ENCODE data around the gene RSRC1.
"Not testable (repeated sequence)": the region's sequence is repeated elsewhere in the genome, so short reads cannot be mapped to it uniquely, and the experiment has no call there.

RSRC1 gene, protein sequence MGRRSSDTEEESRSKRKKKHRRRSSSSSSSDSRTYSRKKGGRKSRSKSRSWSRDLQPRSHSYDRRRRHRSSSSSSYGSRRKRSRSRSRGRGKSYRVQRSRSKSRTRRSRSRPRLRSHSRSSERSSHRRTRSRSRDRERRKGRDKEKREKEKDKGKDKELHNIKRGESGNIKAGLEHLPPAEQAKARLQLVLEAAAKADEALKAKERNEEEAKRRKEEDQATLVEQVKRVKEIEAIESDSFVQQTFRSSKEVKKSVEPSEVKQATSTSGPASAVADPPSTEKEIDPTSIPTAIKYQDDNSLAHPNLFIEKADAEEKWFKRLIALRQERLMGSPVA

GRCh38 chr3:158109804-158110657 is at the start of gene RSRC1:
Gene RSRC1 (plus strand): TSS chr3:158110089. CDS start chr3:158122105, 12,016 bp downstream.
- peak; percentile 53 for DNase-seq (ENCODE audit: low read depth)

DNA sequence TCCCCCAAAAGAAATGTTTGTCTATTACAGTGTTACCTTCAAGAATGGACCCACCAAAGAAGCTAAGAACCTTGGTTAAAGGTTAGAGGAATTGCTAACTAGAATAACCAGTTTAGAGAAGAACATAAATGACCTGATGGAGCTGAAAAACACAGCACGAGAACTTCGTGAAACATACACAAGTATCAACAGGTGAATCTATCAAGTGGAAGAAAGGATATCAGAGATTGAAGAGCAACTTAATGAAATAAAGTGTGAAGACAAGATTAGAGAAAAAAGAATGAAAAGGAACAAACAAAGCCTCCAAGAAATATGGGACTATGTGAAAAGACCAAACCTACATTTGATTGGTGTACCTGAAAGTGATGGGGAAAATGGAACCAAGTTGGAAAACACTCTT is 44.3 kb upstream of the RSRC1 start:
- not testable (repeated sequence) for DNase-seq (ENCODE audit: low read depth)

DNA sequence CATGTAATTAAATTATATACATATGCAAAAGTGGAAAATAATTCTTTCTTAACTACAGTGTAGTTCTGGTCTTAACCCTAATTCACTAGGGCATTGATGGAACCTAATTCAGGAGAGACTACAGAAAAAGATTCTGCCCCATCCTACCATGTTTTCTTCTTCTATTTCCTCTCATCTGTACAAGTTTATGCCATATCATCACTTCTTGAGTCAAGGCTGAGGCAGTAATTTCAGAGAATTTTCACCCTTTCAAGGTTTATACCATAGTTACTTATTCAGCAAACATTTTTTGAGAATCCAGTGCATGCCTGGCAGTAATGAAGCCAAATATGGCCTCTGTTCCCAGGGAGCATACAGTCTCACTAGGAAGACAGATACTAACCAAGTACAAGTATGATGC is 37.1 kb upstream of the RSRC1 start:
- no peak for DNase-seq (ENCODE audit: low read depth)

DNA sequence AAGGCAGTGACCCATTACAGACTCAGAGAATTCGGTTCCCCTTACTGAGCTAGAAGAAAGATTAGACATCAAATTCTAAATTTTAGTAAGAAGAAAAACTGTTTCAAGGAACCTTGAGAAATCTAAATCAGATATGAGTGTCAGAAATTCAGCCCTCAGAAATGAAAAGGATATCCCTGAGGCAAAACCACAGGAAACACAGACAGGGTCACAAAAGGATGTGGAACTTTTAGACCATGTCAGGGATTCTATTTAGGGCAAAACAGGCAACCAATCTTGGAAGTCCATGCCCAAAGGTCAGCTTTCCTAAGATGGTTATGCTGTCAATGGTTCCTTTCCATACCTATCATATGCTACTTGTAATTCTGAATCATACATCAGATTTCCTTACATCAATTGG is 35.3 kb upstream of the RSRC1 start:
- no peak for DNase-seq (ENCODE audit: low read depth)

DNA sequence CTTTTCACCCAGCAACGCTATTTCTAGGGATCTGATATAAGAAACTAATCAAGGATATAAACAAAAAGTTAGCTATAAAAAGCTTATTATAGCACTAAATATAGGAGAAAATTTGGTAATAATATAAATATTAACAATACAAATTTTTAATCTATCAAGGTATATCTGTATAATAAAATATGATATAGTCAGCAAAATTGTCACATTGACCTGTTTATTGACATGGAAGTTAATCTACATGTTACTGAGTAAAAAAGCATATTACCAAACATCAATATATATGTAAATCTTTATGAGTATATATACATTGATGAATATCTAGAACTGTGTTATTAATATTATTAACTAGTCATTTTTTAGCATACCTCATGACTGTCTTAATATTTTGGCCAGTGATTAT is 30.3 kb upstream of the RSRC1 start:
- no peak for DNase-seq (ENCODE audit: low read depth)

DNA sequence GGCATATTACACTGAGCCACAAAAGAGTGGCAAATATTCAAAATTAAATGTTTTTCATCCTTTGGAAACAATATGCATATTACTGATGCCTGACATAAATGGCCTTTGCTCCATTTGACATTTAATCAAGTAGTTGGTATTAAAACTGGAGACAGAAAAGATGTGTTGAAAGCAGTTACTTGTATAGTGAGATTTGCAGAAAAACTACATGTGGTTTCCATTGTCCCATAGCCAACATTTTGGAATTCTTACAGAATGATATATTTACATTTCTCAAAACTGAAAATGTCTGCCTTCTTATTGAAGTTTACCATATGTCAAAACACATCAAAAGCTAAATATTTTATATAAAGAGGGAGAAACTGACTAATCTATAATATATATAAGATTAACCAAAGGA is 25.2 kb upstream of the RSRC1 start:
- no peak for DNase-seq (ENCODE audit: low read depth)

DNA sequence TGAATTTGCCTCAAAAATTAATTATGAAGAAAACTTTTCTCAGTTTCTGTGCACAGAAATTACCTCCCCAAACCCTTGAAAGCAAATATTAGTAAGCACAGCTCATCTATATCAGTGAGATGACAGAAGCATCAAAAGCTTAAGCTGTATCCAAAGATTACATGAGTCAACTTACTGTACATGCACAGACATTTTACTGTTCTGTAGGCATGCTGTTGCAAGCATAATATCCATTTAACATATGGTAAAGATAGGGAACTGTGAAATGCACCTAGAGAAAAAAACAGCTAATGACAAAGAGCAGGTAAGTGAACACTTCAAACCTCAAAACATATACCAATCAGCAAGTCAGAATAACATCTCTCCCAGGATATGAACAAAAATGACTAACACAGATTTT is 24.5 kb upstream of the RSRC1 start:
- no peak for DNase-seq (ENCODE audit: low read depth)

- DNase-seq (ENCODE audit: low read depth): no peak
Observed at GRCh38 chr3:158085931-158086330, 24.0 kb upstream of the RSRC1 start.

DNA sequence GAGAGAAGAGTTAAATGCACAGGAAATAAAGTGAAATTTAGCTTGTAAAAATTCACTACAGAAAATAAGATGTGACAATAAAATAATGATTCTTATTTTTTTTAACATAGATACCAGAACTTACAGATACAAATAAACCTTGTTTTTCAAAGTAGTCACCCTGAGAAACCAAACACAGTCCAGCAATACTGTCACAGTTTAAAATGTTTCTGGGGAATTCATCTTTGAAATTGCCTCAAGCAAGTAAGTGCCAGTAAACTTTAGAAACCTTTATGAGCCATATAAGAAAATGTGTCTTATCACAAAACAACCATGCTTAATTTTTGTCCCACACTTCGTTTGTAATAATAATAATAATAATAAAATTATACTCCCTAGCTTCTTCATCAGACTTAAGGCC is 23.5 kb upstream of the RSRC1 start:
- DNase-seq (ENCODE audit: low read depth): no peak

DNA sequence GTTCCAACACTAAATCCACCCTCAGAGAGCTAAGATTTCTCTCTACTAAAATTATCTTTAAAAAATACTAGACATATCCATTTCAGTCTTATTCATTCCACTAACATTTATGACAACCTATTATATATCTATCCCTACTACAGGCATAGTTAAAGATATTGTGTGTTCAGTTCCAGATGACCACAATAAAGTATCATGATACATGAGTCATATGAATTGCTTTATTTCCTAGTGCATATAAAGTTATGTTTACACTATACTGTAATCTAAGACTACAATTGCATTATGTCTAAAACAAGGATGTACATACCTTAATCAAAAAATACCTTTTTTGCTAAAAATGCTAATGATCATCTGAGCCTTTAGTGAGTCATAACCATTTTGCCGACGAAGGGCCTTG is 23.1 kb upstream of the RSRC1 start:
- DNase-seq (ENCODE audit: low read depth): no peak

DNA sequence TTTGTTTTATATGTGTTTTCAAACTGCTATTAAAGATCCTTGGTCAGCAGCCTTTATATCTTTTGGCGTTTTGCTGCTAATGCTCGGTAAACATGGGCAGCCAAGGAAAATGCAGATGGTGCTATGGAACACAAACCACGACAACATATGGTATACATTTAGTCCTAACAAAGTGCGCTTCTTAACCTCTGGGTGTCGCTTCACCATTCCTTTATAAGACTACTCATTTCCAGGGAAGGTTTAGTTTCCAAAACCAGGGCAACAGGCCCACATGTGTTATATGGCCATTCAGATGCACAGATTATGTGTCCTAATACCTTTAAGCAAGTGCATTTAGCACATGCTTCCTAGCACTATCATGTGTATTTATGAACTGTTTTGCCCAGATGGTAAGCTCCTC is 18.4 kb upstream of the RSRC1 start:
- DNase-seq (ENCODE audit: low read depth): no peak

DNA sequence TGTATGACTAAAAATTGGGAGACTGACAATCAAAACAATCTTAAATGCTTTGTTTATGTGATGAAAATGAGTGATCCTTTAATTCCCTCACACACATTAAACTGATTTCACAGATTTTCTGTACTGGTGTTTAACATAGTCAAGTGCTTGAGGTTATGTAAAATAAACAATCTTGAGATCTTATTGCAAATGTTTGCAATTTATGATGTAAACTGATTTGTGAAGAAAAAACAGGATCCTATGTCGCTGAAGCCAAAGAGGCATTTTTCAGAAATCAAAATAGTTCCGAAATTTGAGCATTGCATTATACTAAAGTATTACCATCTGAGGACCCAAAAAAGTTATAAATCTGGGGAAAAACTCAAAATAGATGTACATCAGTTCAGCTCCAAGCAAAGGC is 16.4 kb upstream of the RSRC1 start:
- DNase-seq (ENCODE audit: low read depth): no peak

- no peak for DNase-seq (ENCODE audit: low read depth)
Observed at GRCh38 chr3:158094235-158095110, 15.4 kb upstream of the RSRC1 start.

- no peak for DNase-seq (ENCODE audit: low read depth)
Observed at GRCh38 chr3:158095111-158095813, 14.6 kb upstream of the RSRC1 start.

DNA sequence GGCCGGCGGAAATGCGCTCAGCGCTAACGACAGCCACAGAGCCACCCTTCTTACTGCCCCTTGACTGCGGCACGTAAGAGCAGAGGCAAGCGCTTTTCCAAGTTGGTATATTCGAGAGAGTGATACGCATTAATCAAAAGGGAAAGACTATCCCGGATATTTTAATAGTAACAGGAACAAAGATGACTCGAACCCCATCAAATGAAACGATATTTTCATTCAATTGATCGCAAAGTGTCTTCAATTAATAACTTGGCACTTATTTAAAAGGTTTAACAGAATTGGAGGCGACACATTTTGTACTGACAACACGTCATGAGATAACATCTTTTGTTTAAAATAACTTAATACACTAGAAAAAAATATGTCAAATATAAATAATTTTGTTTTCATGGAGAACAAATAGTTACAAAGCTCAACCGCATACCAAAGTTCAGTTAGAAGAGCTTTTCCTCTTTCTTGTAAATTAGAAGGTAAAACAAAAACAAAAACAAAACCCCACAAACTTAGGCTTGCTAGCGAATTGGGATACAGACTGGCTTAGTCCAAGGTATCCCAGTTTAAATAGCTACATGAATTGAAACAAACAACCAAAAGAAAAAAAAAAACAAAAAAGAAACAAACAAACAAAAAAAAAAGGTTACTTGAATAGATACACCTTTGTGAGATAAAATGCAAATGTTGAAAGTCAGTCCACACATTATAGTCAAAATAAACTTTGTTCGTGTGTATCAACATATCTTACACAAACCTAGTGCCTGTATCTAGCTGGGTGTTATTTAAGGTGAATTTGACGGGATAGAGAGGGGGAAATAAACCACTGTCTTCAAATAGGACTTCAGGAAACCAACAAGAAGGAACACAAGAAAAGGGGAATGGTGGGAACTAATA is 13.8 kb upstream of the RSRC1 start:
- no peak for DNase-seq (ENCODE audit: low read depth)

- no peak for DNase-seq (ENCODE audit: low read depth)
Observed at GRCh38 chr3:158097081-158097592, 12.8 kb upstream of the RSRC1 start.

GRCh38 chr3:158097593-158098308 is 12.1 kb upstream of the RSRC1 start:
- DNase-seq (ENCODE audit: low read depth): peak; percentile 43

- no peak for DNase-seq (ENCODE audit: low read depth)
Observed at GRCh38 chr3:158098309-158098639, 11.6 kb upstream of the RSRC1 start.

GRCh38 chr3:158098834-158099424 is 11.0 kb upstream of the RSRC1 start:
- no peak for DNase-seq (ENCODE audit: low read depth)

GRCh38 chr3:158100681-158101080 is 9.2 kb upstream of the RSRC1 start:
- no peak for DNase-seq (ENCODE audit: low read depth)
